HG03342 (cell line): ENCODE measurements around the gene TIMMDC1.
"Not testable (repeated sequence)": the region's sequence is repeated elsewhere in the genome, so short reads cannot be mapped to it uniquely, and the experiment has no call there.

ENCODE experiments used
- ATAC-seq: cut with Tn5 transposase; IDR thresholded peaks from one replicate; pipeline ENCODE4 v1.9.1; 2021; ENCODE audit warnings: mild to moderate bottlenecking, moderate library complexity; ENCODE audit not compliant: unreplicated experiment

TIMMDC1 gene

DNA sequence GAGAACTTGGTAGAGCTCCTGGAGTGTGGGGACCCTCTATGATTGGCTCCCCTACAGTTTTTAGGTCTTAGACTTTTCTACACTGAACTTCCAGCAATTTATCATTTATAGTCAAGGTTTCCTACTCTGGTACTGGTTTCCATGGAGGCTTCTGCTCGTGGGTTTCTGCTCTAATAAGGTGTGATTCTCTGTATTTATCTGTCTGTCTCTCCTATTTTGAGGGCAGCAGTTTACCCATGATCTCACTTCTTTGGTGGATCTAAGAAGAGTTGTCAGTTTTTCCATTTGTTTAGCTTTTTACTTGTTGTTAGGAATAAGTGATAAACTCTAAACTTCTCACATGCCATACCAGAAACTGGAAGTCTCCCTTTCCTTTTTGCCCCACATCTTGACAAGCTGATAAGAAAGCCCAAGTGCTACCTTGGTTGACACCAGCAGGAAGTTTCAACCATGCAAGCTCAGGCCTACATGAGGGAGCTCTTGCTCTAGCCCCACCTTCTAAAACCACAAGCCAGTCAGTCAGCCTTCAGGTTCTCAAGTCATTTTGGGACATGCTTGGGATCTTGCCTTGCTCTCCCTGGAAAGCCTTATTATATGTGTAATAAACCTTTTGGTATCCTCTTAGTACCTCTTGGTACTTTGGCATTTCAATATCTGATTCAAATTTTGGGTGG lies 10.0 kb downstream of the TIMMDC1 start:
- ATAC-seq = peak; percentile 61

DNA sequence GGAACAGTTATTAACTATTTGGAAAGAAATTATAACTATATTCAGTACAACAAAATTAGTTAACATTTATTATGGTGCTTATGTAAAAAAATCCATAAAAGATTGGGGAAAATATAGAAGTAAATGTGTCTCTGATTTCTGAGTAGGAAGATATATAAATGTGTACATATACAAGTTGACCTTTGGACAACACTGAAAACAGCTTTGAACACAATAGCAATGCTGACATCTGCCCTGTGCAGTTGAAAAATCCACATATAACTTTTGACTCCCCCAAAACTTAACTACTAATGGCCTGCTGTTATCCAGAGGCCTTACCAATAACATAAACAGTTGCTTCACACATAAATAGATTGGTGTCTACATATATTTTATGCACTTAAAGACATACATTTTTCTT lies 12.3 kb downstream of the TIMMDC1 start:
- ATAC-seq = no peak

DNA sequence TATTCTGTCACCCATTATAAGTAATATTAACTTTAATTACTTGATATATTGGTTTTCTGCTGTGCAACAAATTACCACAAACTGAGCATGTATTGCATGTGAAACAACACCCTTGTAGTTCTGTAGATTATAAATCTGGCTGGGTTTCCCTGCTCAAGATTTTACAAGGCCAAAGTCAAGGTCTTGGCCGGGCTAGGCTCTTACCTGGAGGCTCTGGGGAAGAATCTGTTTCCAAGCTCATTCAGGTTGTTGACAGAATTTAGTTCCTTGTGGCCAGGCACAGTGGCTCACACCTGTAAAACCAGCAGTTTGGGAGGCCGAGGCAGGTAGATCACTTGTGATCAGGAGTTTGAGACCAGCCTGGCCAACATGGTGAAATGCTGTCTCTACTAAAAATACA lies 16.3 kb downstream of the TIMMDC1 start:
- ATAC-seq = no peak

DNA sequence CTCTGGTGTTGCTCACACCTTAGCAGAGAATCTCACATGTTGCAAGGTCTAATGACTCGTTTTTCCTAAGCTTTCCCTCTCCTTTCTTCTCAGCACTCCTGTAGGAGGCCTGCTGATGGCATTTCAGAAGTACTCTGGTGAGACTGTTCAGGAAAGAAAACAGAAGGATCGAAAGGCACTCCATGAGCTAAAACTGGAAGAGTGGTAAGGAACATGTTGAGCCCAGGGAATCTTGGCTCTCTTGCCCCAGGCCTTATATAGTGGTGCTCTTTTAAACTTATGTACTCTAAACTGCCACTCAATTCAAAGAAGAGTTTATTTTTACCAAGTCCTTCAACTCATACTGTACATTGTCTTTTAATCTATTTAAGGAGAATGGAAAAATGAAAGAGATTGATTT lies 18.8 kb downstream of the TIMMDC1 start:
- ATAC-seq = no peak

DNA sequence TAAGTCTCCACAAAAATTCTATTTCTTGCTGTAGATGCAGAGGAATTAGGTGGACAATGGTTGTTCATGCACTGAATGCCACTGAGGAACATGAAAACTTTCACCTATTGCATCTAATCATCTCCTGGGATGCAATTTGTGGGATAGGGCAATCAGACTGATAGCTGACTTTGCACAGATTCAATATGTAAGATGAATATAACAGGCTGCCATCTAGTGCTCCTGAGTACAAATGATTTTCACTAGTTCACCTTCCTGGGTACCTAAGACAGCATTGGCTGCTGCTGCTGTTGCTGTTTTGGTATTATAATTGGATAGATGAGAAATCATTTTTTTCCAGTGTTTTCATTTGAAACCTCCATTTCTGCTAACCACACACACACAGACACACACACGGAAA lies 19.7 kb downstream of the TIMMDC1 start:
- ATAC-seq = no peak

DNA sequence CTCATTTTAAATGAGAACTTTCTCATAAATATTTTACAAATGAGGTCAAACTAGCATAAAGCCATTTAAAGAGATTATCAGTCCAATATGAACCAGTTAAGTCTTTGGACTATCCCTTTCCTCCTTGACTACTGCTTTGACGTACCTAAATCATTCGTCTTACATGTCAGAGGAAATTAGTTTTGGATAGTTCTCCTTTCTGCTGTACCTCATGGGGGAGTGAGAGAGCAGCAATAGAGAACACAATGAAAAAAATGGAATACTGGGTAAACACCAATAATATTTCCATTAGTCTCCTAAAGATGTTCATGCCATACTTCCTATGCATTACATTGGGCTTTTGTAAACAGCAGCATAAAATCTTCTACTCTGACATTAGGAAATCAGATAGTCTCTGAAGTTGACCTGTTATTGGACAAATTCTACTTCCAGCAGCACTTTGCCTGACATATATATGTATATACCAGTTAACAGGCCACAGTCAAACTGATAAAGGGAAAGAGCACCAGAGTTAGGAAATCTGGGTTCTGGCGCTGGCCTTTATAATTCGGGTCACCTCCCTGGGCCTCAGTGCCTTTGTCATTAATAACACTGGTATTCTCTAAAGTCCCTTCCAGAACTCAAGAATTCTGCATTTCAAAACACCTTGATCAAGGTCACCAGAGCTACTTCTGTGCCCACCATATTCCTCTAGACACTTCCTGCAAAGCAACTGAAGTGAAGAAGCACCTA lies 26.8 kb downstream of the TIMMDC1 start:
- ATAC-seq = no peak

DNA sequence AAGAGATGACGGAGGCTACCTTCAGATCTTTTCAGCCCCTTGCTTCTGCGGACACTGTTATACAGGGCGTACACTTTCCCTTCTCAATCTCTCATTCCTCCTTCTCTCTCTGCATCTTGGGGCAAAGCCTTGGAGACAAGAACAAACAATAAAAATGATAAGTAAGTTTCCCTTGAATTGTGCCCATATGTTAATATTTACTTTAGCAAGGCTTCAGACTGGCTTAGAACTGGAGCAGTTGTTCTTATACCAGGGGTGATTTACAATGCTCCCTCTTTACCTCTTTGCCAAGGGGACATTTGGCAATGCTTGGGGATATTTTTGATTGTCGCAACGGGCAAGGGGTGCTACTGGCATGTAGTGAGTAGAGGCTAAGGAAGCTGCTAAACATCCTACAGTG lies 29.4 kb downstream of the TIMMDC1 start:
- no peak for ATAC-seq

DNA sequence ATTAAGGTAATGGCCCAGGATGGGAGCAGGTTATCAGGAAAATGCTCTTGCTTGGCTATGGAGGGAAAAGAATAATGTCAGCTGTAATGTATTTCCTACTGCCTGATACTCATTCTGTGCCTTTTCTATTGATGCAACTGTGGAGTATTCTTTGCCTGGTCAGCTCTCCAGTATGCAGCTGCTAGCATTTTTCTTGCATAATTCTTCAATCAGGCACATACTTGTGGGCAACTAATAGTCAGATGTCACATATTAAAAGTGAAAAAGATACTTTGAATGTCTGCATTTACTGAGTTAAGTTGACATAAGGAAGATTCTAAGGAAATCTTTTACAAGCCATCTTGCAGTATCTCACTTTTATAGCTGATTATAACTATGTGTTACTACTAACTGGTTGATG lies 31.5 kb downstream of the TIMMDC1 start:
- no peak for ATAC-seq

DNA sequence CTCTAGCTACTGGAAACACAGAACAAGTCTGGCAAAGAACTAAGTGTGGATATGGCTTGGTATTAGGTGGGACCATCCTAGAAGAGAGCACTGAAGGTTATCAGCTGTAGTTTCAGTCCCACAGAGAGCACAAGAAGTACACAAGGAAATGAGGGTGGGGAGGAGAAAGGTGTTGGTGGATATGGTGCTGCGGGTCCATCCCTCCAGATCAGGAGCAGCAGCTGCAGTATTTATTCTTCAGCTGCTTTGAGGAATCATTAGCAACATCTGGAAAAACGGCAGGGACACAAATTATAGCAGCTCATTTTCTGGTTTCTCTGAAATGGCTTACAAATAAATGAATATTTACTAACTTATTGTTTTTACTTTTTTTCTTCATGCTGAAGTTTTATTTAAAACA lies 32.1 kb downstream of the TIMMDC1 start:
- ATAC-seq = no peak

DNA sequence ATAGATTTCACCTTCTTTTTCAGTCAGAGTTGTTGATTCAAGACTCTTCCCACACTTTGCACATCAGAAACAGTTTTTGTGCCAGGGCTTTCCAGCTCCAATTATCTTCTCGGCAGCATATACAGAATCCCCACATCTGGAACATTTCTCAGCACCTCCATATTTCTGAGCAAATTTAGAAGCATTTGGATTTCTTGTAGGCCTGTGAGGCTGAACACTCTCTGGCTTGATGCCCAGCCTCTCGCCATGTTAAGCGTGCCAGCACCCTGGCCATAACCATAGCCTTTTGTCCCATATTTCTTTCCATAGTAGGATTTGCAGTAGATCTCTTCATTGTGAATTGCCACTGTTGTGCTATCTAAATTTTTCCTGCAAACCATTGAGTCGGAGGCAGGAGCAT lies 32.8 kb downstream of the TIMMDC1 start:
- no peak for ATAC-seq

DNA sequence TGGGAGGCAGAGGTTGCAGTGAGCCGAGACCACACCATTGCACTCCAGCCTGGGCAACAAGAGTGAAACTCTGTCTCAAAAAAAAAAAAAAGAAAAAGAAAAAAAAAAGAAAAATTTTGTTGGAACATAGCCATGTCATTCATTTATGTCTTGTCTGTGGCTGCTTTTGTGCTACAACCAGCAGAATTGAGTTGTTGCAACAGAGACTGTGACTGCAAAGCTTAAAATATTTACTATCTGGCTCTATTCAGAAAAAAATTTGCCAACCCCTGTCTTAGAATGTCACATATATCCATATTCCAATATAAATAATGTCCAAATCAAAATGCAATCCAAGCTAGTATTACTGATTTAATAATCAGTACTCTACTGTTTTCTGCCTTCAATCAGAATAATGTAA lies 35.9 kb downstream of the TIMMDC1 start:
- ATAC-seq = no peak

DNA sequence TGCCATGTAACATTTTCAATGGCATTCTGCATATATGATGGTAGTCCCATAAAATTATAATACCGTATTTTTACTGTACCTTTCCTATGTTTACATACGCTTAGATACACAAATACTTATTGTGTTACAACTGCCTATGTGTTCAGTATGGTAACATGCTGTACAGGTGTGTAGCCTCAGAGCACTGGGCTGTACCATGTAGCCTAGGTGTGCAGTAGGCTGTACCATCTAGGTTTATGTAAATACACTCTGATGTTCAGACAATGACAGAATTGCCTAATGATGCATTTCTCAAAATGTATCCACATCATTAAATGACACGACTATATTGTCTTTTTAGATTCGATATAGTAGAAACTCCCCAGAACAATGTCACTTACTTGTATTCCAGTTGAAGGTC lies 38.4 kb downstream of the TIMMDC1 start:
- no peak for ATAC-seq

DNA sequence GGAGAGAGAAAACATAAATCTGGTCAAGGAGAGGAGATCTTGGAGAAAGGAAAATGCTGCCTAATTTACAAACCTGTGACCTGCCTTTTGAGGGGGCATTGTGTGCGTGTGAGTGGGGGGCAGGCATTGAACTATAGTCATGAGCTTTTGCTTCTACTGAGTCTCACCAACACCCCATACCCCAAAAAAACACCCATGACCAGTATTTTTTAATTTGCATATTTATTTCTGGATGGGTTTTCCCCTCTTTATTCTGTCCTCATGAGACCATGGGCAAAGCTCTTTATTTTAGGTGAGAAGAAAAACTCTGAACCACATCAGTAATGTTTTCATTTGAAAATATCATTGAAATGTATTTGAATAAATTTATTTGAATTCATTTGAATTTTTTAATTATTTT lies 40.4 kb downstream of the TIMMDC1 start:
- no peak for ATAC-seq

DNA sequence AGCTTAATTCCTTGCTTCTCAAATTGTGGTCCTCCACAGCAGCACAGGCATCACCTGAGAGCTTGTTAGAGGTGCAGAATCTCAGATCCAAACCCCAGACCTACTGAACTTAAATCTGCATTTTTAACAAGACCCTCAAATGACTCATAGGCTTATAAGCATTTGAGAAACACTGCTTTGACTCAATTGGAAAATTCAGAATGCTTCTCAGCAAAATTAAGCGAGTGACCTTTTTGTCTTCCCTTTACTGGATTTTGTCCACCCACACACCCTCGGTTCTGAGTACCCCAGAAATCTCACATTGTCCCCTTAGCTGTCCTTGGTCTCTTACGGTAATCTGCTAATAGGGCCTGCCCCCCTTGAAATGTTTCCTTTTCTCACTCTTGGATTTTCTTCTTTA lies 43.2 kb downstream of the TIMMDC1 start:
- no peak for ATAC-seq

DNA sequence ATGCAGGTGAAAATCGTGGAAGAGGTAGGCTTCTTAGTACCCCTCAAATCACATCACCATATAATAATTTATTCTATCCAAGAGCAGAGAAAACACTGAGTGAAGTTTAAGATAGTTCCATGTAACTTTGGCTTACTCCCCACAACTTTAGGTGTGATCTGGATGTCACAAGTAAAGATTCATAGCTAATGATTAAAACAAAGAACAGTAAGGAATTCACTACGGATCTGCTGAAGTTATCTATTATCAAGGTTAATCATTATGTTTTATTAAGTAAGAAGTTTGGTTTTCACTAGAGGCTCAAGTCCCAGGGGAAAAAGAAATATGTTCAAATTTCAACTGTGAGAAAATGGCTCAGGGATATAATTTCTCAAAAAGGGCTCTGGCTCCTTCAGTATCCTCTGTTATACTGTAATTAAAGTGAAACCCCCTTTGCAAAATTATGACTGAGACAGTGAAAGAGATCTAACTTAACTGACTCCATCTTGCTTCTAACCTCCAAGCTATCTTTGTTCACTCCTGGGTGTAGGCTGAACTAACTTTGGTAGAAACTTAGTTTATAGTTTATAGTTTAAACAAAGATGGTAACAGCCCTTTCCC lies 43.9 kb downstream of the TIMMDC1 start:
- no peak for ATAC-seq

DNA sequence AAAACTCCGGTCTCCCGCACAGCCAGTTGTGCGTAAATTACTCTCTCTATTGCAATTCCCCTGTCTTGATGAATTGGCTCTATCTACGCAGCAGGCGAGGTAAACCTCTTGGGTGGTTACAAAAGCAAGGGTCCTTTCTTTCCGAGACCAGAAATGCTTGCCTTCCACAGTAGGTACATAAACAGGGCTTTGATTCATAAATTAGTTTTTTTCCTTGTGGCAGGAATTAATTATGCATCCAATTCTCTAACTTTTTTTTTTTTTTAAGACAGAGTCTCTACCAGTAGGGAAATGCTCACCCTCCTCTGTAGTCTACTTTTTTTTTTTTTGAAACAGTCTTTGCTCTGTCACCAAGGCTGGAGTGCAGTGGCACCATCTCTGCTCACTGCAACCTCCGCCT lies 44.8 kb downstream of the TIMMDC1 start:
- no peak for ATAC-seq

DNA sequence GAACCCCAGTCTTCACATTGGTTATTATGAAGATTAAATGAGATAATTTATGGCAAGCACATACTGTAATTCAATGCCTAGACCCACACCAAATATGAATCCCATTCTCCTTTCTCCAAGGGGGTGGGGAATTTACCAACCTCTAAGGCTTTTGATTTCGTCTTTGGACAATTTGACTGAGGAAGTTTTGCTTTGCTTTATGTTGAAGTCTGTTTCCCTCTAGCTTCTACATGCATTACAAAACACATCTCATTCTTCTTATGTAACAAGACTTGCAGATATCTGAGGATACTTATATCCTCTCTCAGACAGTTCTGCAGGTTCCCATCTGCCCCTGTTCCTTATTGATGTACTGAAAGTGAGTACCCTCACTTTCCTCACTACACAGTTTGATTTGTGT lies 48.9 kb downstream of the TIMMDC1 start:
- ATAC-seq = no peak

DNA sequence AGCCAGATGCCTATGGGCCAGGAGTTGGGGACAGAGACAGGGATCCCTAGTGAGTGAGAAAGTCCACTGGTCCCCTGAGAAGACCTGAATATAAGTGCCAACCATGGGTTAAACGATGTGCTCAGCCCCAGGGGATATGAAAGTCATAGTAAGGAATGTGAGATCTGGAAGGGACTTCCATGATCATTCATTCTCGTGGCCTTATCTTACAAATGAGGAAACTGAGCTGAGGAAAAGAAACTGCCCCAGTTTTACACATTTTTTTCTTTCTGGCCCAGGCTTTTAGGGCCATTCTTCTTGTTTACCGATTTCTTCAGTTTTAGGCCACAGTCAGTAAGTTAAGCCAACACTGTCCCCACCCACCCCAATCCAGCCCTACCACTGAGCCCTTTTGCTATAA lies 50.0 kb downstream of the TIMMDC1 start:
- no peak for ATAC-seq

DNA sequence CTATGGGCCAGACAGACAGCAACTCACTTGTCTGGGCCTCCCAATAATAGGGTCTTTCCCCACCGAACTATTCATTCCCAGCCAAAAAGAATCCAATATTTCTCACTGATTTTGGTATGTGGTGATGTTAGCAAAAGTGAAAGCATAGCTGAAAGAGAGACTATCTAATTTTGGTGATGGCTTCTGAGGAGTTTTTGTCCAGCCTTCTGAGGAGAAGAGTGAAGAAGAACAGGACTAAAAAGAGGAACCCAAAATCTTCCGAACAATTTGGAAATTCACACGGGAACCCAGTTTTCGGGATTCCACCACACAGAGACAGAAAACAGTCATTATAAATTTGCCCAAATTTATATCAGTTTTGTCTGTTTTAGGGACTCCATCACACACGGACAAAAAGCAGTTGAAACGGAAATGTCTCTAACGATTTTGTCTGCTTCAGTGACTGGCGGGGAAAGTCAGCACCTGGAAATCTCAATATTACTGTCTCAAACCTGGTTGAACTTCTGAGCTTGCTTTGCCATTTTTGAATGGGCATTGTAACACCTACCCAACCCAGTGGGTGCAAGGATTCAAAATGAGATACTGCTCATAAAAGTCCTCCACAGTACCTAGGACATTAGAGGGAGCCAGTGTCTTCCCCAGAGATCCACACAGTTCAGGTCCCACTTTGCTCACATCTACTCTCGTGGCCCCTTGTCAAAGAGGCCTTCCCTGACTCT lies 52.0 kb downstream of the TIMMDC1 start:
- no peak for ATAC-seq

DNA sequence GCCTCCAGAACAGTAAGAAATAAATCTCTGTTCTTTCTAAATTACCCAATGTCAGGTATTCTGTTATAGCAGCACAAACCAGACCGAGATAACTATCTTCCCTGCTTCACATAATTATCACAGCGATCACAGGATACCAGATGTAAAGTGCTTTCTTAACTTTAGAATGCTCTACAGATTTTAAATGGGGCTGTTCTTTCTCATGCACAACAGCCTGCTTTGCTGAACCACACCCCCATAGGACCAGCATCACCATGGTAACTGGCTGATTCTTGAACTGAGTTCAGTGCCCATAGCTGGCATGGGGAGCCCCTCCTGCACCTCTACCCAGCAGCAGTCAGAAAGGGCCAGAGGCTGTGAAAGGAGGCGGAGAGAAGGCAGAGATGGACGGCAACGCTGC lies 53.3 kb downstream of the TIMMDC1 start:
- no peak for ATAC-seq

DNA sequence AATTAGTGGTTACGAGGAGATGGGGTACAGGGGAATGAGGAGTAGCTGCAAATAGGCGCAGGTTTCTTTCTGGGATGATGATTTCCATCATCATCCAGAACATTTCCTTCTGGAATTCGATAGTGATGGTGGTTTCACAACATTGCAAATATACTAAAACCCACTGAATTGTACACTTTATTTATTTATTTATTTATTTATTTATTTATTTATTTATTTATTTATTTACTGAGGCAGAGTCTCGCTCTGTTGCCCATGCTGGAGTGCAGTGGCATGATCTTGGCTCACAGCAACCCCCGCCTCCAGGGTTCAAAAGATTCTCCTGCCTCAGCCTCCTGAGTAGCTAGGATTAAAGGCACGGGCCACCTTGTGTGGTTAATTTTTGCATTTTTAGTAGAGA lies 54.6 kb downstream of the TIMMDC1 start:
- not testable (repeated sequence) for ATAC-seq
